SK-N-MC (cell line): ENCODE results near the gene MUSTN1.

ENCODE experiments used
- EZH2 ChIP-seq: fragments of 200-600 bp; sonication (generic); IDR thresholded peaks from one replicate; pipeline ENCODE4 v1.6.1; 2017; ENCODE audit warnings: antibody characterized with exemption
- POLR2AphosphoS5 ChIP-seq: IDR thresholded peaks from 2 replicates; pipeline ENCODE4 v1.6.1; 2012; ENCODE audit warnings: mild to moderate bottlenecking, low read depth, low read length, borderline replicate concordance

DNA sequence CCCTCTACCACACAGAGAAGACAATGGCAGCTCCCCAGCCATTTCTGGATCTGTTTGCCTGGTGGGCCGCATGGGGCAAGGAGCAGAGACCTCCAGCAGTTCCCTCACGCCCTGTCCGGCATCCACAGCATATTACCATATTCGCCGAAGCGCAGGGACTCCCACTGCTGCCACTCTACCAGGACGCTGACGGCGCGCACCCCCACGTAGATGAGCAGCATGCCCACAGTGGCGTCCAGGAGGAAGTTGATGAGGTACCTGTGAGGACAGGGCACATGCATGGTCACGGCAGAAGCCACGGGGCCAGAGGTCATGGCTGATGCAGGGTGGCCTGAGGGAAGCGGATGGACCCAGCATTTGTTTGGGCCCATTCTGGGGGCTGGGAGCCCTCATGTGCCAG lies 14.8 kb upstream of the MUSTN1 start:
- TF ChIP-seq POLR2AphosphoS5: no peak
- TF ChIP-seq EZH2: no peak
